ENCODE data around the gene PLA2G4D.

The PLA2G4D gene

GRCh38 chr15:42094512-42094963 is at the start of gene PLA2G4D:
PLA2G4D (minus strand) TSS chr15:42094562; CDS start chr15:42094459, 103 bp downstream.
- no peak for DNase-seq (ENCODE audit: low read depth, low spot score)

- DNase-seq (ENCODE audit: low read depth, low spot score): no peak
Observed at GRCh38 chr15:42143356-42143755, 49.0 kb upstream of the PLA2G4D start.

- no peak for DNase-seq (ENCODE audit: low read depth, low spot score)
Observed at GRCh38 chr15:42141795-42142667, 47.7 kb upstream of the PLA2G4D start.

- DNase-seq (ENCODE audit: low read depth, low spot score): no peak
Observed at GRCh38 chr15:42141246-42141645, 46.9 kb upstream of the PLA2G4D start.

GRCh38 chr15:42140383-42141070 is 46.2 kb upstream of the PLA2G4D start:
- DNase-seq (ENCODE audit: low read depth, low spot score): no peak

- DNase-seq (ENCODE audit: low read depth, low spot score): no peak
Observed at GRCh38 chr15:42139596-42139995, 45.2 kb upstream of the PLA2G4D start.

GRCh38 chr15:42138968-42139386 is 44.6 kb upstream of the PLA2G4D start:
- DNase-seq (ENCODE audit: low read depth, low spot score): no peak

GRCh38 chr15:42138411-42138810 is 44.0 kb upstream of the PLA2G4D start:
- DNase-seq (ENCODE audit: low read depth, low spot score): no peak

- DNase-seq (ENCODE audit: low read depth, low spot score): no peak
Observed at GRCh38 chr15:42137461-42138261, 43.3 kb upstream of the PLA2G4D start.

- no peak for DNase-seq (ENCODE audit: low read depth, low spot score)
Observed at GRCh38 chr15:42136513-42136912, 42.2 kb upstream of the PLA2G4D start.

- DNase-seq (ENCODE audit: low read depth, low spot score): no peak
Observed at GRCh38 chr15:42135351-42135750, 41.0 kb upstream of the PLA2G4D start.

GRCh38 chr15:42134617-42135245 is 40.4 kb upstream of the PLA2G4D start:
- DNase-seq (ENCODE audit: low read depth, low spot score): no peak

- no peak for DNase-seq (ENCODE audit: low read depth, low spot score)
Observed at GRCh38 chr15:42133886-42134502, 39.6 kb upstream of the PLA2G4D start.

- no peak for DNase-seq (ENCODE audit: low read depth, low spot score)
Observed at GRCh38 chr15:42133356-42133755, 39.0 kb upstream of the PLA2G4D start.

GRCh38 chr15:42131826-42132806 is 37.8 kb upstream of the PLA2G4D start:
- DNase-seq (ENCODE audit: low read depth, low spot score): no peak

- no peak for DNase-seq (ENCODE audit: low read depth, low spot score)
Observed at GRCh38 chr15:42131006-42131405, 36.6 kb upstream of the PLA2G4D start.

- no peak for DNase-seq (ENCODE audit: low read depth, low spot score)
Observed at GRCh38 chr15:42130246-42130986, 36.1 kb upstream of the PLA2G4D start.

GRCh38 chr15:42129364-42129763 is 35.0 kb upstream of the PLA2G4D start:
- DNase-seq (ENCODE audit: low read depth, low spot score): no peak

- DNase-seq (ENCODE audit: low read depth, low spot score): no peak
Observed at GRCh38 chr15:42128476-42128875, 34.1 kb upstream of the PLA2G4D start.
